HL-60 (cell line): ENCODE data around the gene JRKL.
"Not testable (repeated sequence)": the region's sequence is repeated elsewhere in the genome, so short reads cannot be mapped to it uniquely, and the experiment has no call there.

Experiments
- DNase-seq, 2 experiments: peaks; one replicate each; pipeline ENCODE4 v3.0.0-alpha.2; 2010 to 2020; ENCODE audit warnings: low read depth in 1 of 2, low spot score in 1 of 2
- H3K27ac ChIP-seq: fragments of 250-450 bp; sonication (Bioruptor Pico); replicated peaks from 2 replicates; pipeline ENCODE4 v1.5.1; 2020; ENCODE audit warnings: mild to moderate bottlenecking, moderate library complexity
- H3K27me3 ChIP-seq: fragments of 250-450 bp; sonication (Bioruptor Pico); 2 replicates; pipeline ENCODE4 v1.5.1; 2021; ENCODE audit warnings: mild to moderate bottlenecking, moderate library complexity; ENCODE audit not compliant: insufficient read depth, poor library complexity, severe bottlenecking
- H3K4me3 ChIP-seq: replicated peaks from 2 replicates; pipeline ENCODE4 v1.5.1; 2011; ENCODE audit warnings: mild to moderate bottlenecking, control low read depth, low read length; ENCODE audit not compliant: insufficient read depth
- CTCF ChIP-seq: IDR thresholded peaks from one replicate; pipeline ENCODE4 v1.5.1; 2011; ENCODE audit warnings: low read length, control low read depth, inconsistent platforms; ENCODE audit not compliant: insufficient read depth
- GABPA ChIP-seq: IDR thresholded peaks from 2 replicates; pipeline ENCODE4 v1.6.1; 2012; ENCODE audit warnings: low read depth
- POLR2AphosphoS5 ChIP-seq: IDR thresholded peaks from 2 replicates; pipeline ENCODE4 v1.6.1; 2012; ENCODE audit warnings: low read depth
- REST ChIP-seq: IDR thresholded peaks from 2 replicates; pipeline ENCODE4 v1.6.1; 2012; ENCODE audit warnings: low read depth; ENCODE audit not compliant: insufficient replicate concordance
- SPI1 ChIP-seq: IDR thresholded peaks from 2 replicates; pipeline ENCODE4 v1.6.1; 2012; ENCODE audit warnings: low read depth, mild to moderate bottlenecking, borderline replicate concordance
- microRNA-seq: library from miRNA; unstranded; fragments of <30 nt; microRNA quantifications from one replicate; pipeline ENCODE4, GENCODE V29; 2018

JRKL gene

GRCh38 chr11:96424693-96425092, 34.9 kb downstream of the JRKL start:
- no peak overlapping the region for H3K4me3 ChIP-seq
- DNase-seq: no peak
- peaks cover 7% of the 10 kb centered on the region for H3K27me3 ChIP-seq
- no peak for TF ChIP-seq POLR2AphosphoS5
- TF ChIP-seq GABPA: no peak
- TF ChIP-seq CTCF: no peak
- no peak for TF ChIP-seq SPI1
- no peak for TF ChIP-seq REST
- H3K27ac ChIP-seq: no peak overlapping the region

GRCh38 chr11:96430668-96431067, 40.9 kb downstream of the JRKL start:
- Histone ChIP-seq H3K27me3 (no peaks in the 10 kb centered on the region), H3K27ac (no peak overlapping the region), H3K4me3 (no peak overlapping the region)
- no peak for TF ChIP-seq REST
- no peak for TF ChIP-seq GABPA
- no peak for TF ChIP-seq POLR2AphosphoS5
- no peak for TF ChIP-seq SPI1
- no peak for DNase-seq

- not testable (repeated sequence) for H3K27me3 ChIP-seq, H3K27ac ChIP-seq, DNase-seq, H3K4me3 ChIP-seq
These were observed 42.8 kb downstream of the JRKL start for GRCh38 chr11:96432654-96433053.

Small RNA genes lying within 50 kb of the gene (microRNA-seq; reads per million reads assigned to microRNA genes)
- gene MIR1260B: 0.90 reads per million
